Islet of Langerhans (tissue), 1 donor: ENCODE data around the gene FBXO22.
"Not testable (repeated sequence)": the region's sequence is repeated elsewhere in the genome, so short reads cannot be mapped to it uniquely, and the experiment has no call there.

Experiments
- FAIRE-seq: peaks from one replicate; lab custom pipeline; 2011; peaks lifted over from hg19 to GRCh38; lab: Jason Lieb, UNC

Gene FBXO22

DNA sequence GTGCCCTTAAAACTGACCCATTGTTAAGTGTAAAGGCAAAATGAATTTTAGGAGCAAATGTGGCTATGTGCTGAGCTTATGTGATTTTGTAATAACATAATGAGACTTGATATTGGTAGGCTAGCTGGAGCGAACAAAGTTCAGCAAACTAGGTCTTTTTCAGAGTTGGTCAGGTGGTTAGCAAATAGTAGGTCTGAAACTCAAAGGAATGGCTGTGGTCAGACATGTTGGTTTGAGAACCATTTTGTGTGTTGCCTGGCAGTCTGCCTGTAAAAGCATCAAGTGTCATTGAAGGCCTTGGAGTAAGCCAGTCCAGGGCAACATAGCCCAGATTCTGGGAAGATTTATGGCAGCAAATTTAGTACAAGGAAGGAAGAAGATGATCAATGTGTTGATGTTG lies 16.4 kb downstream of the FBXO22 start:
- FAIRE-seq = no peak

DNA sequence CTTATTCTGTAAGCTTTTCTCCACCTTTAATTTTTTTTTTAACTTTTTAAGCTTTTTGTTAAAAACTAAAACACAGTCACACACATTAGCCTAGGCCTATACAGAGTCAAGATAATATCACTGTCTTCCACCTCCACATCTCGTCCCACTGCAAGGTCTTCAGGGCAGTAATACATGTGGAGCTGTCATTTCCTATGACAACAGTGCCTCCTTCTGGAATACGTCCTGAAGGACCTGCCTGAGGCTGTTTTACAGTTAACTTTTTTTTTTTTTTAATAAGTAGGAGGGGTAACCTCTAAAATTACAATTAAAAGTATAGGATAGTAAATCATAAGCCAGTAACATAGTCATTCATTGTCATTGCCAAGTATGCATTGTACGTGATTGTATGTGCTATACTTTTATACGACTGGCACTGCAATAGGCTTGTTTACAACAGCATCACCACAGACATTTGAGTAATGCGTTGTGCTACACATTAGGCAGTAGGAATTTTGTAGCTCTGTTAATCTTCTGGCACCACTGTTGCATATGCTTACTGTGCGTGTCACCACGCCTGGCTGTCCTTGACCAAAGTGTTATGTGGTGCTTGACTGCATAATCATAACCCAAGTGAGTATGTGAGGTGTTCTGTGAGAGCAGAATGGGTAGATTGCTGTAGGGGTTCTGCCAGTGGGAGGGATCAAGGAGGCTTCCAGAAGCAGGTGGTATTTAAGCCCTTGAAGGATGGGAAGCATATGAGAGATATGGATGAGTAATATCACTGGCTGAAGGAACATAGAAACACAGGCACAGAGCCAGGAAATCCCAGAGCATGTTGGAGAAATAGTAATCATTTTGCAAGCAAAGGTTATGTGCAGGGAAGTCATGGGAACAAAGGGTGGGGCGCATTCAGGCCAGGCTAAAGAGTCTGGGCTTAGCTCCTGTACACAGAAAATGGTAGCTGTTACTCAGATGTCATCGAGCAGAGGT lies 18.3 kb downstream of the FBXO22 start:
- no peak for FAIRE-seq

- FAIRE-seq = no peak
These were observed 20.1 kb downstream of the FBXO22 start for GRCh38 chr15:75923756-75924155.

DNA sequence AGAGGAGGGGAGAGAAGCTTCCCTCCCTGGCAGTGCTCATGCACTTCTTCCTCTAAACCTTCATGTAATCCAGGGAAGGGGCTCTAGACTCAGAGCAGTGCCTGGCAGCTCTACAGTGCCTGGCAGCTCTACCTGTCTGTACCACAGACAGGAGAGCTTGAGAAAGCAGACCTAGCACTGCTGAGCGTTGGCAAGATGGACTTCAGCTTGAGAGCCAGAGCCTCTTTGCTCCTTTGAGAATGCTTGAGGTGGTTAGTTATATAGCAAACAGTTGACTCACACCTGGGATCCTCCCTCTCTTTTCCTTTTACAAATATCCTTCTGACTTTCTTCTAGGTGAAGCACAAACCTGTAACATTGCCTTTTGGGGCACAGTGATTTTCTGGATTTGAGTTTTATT lies 20.9 kb downstream of the FBXO22 start:
- no peak for FAIRE-seq

GRCh38 chr15:75925440-75925839 lies 21.8 kb downstream of the FBXO22 start:
- no peak for FAIRE-seq

DNA sequence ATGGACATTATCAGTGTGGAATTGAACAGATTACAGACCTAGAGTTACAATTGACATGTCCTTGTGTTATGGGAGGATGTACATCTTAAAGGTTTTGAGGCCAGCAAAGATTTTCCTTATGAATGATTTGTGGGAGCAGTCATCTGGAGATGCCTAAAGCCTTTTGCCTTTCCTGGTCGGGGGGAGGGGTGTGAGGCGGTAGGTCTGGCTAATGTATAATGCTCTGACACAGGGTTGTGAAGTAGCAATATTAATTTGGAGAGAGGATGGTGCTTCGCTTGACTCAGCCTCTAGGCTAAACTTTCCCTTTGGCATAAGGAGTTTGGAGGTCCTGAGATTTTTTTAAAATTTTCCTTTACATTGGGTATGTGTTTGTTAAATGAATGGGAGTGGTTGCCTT lies 23.3 kb downstream of the FBXO22 start:
- FAIRE-seq = no peak

- no peak for FAIRE-seq
These were observed 23.9 kb downstream of the FBXO22 start for GRCh38 chr15:75927601-75928000.

GRCh38 chr15:75928680-75929608 lies 25.3 kb downstream of the FBXO22 start:
- FAIRE-seq = no peak

DNA sequence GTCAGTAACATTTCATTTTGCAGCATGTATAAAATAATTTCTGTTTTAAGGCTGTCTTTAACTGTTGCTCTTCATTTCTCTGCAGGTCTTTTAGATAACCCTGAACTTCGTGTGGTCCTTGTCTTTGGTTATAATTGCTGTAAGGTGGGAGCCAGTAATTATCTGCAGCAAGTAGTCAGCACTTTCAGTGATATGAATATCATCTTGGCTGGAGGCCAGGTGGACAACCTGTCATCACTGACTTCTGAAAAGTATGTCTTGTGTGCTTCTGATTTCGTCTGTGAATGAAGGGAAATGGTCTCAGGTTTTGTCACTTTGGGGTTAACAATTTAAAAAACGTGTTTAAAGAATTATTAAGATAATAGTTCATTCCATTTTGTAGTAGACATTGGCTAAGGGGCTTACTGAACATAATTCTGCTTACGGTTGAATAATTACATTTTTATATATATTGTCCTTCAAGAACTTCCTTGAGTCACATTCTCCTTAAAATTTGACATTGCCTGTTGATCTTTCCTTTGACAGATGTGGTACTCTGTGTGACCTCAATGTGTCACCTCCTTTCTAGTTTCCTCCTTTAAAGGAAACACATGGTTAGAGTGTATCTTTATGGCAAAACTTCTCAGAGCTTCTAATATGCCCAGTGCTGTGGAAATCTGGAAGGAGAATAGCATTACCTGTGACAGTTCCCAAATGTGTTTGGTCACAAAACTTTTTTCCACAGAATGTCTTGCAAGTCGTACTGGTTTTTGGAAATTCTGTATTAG lies 26.3 kb downstream of the FBXO22 start:
- FAIRE-seq = no peak

DNA sequence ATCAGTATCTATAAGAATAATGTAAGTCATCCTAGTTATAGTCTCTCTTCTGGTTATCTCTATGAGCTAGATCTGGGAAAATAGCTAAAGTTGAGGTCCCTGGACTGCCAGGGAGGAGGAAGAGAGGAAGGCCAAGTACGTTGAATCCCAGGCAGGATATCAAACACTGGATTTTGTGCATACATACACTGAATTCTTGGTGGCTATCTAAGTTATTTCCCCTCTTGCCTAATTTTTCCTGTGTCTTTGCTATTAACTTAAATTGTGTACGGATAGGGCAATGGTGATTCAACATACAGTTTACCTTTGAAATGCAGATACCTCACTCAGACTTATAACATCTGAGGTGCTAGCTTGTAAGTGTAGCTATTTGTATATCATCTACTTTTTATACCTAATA lies 27.2 kb downstream of the FBXO22 start:
- FAIRE-seq = no peak

- no peak for FAIRE-seq
These were observed 38.8 kb downstream of the FBXO22 start for GRCh38 chr15:75942464-75942863.

GRCh38 chr15:75943246-75943645 lies 39.6 kb downstream of the FBXO22 start:
- no peak for FAIRE-seq

DNA sequence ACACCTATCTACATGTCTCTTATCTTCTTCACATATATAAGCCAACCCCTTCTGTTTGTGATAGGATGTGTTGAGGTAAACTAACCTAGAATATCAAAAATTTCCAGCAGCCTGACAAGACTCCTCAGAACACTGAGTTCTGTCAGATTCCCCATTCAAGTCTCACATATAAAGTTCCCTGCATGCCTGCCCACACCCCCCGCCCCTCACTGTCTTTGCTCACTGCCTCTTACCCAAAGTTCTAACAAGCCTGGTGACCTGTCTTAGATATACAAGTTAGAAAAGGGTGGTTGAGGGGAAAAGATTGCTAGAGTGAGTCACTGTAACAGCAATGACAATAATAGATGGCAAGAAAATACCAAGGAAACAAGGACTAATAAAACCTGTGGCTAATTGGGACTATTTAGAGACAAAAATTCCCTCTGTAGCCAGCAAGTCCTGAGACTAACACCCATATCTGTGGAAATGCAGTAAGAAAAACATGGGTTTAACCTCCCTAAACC lies 40.1 kb downstream of the FBXO22 start:
- no peak for FAIRE-seq

GRCh38 chr15:75945953-75946352 lies 42.3 kb downstream of the FBXO22 start:
- FAIRE-seq = no peak

DNA sequence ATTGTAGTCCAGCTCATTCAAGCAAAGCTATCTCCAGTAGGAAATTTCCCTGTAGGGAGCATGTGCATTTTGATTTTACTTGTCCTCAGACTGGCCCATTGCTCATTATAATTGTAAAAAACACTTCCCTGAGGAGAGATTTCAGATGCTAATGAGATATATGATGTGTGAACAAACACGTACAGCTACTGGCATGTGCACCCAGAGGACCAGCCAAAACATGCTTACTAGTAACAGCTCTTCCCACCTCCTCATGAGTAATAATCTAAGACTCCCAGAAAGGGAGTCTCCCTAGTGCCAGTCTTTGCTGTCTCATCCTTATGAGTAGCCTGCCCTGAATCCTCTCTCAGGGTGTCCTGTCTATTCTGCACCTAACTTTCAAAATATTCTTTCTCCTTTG lies 43.4 kb downstream of the FBXO22 start:
- no peak for FAIRE-seq

GRCh38 chr15:75948761-75949296 lies 45.2 kb downstream of the FBXO22 start:
- FAIRE-seq = no peak

GRCh38 chr15:75952525-75952924 lies 48.8 kb downstream of the FBXO22 start:
- no peak for FAIRE-seq

DNA sequence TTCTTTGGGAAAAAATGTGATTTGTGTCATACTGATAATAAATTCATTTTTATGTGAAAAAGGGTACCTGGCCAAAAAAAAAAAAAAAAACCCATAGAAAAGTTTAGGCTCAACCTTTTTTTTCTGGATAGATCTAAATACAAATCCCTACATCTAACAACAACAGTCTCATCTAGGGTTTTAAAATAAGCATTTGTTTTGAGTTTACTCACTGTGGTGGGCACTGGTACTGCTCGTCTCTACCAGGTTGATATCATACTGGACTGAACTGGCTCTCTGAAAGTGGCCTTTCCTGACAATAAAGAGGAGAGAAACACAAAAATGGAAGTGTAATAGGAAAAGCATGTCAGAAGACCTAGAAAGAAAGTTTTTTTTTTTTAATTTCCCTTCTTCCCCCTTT lies 52.0 kb downstream of the FBXO22 start:
- FAIRE-seq = no peak

DNA sequence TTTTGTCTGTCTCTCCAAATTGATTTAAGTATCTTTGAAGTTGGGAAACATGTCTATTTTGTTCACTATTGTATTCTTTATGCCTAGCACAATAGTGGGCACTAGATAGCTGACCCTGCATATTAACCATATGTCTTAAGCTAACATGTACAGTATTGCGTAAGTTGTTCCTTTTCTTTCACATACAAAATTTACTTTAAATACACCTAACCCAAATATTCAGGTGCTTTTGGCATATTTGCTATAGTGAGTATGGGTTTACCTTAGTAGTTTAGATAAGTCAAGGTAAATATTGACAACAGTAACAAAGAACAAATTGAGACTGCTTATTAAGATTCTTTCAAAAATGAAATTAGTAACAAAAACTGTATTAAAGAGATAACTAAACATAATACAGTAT lies 57.7 kb downstream of the FBXO22 start:
- no peak for FAIRE-seq

GRCh38 chr15:75966073-75966472 lies 62.4 kb downstream of the FBXO22 start:
- FAIRE-seq = no peak

DNA sequence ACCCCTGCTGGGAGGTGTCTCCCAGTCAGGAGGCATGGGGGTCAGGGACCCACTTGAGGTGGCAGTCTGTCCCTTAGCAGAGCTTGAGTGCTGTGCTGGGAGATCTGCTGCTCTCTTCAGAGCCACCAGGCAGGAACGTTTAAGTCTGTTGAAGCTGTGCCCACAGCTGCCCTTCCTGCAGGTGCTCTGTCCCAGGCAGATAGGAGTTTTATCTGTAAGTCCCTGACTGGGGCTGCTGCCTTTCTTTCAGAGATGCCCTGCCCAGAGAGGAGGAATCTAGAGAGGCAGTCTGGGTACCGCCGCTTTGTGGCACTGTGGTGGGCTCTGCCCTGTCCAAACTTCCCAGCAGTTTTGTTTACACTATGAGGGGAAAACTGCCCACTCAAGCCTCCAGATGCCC lies 73.1 kb downstream of the FBXO22 start:
- FAIRE-seq = not testable (repeated sequence)
